ENCODE measurements around the gene EIF2D. TPM values are rescaled to one million over a fixed set of nuclear protein-coding genes. Genes with fewer than 3 reads are reported as not detected.

EIF2D gene
- polyA plus RNA-seq, 2 of the 4 experiments (the other 2 are of a cell fraction) = 31.8 to 63.2 TPM

- CTCF ChIA-PET = interaction anchor here (0.9 to 6.2 kb wide), 9 partner anchors 10 to 114 kb away, joined by 3 to 44 read pairs (median 7); partner anchors contain the start of gene EIF2D
- Histone ChIP-seq H3K4me3 (no peak overlapping the region), H3K27ac (no peak overlapping the region), H3K9me3 (no peaks in the 10 kb centered on the region), H3K4me2 (no peak overlapping the region), H3K4me1 (no peaks in the 10 kb centered on the region)
- POLR2A ChIA-PET = no interaction called here
- FAIRE-seq (no peak), ATAC-seq (no peak), DNase-seq (ENCODE audit: low read depth in 1 of 2, low spot score in 1 of 2) (no peak)
- 93% methylated on average over 7 of the region's 7 CpGs for WGBS (ENCODE audit: missing lambda C conversion rate)
- TF ChIP-seq EP300 (IDR thresholded peaks at IDR 0.05) = no peak
- TF ChIP-seq HOXB5 (CRISPR knock-in tag; IDR thresholded peaks at IDR 0.05) = no peak
- TF ChIP-seq GATA3 (IDR thresholded peaks at IDR 0.05; ENCODE audit: borderline replicate concordance) = no peak
- no peak for TF ChIP-seq NR3C1 (IDR thresholded peaks at IDR 0.05)
- TF ChIP-seq HEYL (CRISPR knock-in tag; IDR thresholded peaks at IDR 0.05) = no peak
- TF ChIP-seq KDM5A (IDR thresholded peaks at IDR 0.05) = no peak
- TF ChIP-seq JUNB (IDR thresholded peaks at IDR 0.05) = no peak
- TF ChIP-seq CBX2 (IDR thresholded peaks at IDR 0.05; ENCODE audit: borderline replicate concordance, low read depth) = no peak
- no peak for TF ChIP-seq CEBPB (IDR thresholded peaks at IDR 0.05)
- TF ChIP-seq, protein P1, sequence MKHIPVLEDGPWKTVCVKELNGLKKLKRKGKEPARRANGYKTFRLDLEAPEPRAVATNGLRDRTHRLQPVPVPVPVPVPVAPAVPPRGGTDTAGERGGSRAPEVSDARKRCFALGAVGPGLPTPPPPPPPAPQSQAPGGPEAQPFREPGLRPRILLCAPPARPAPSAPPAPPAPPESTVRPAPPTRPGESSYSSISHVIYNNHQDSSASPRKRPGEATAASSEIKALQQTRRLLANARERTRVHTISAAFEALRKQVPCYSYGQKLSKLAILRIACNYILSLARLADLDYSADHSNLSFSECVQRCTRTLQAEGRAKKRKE (CRISPR knock-in tag; IDR thresholded peaks at IDR 0.05; ENCODE audit: low read depth) = no peak
- no peak for TF ChIP-seq SMC3 (IDR thresholded peaks at IDR 0.05)
- no peak for TF ChIP-seq RCOR1 (IDR thresholded peaks at IDR 0.05; ENCODE audit: low read depth, low read length)
- TF ChIP-seq TP53 (CRISPR knock-in tag; IDR thresholded peaks at IDR 0.05) = no peak
- no peak for TF ChIP-seq ZSCAN20 (CRISPR knock-in tag; IDR thresholded peaks at IDR 0.05)
- TF ChIP-seq NPAS2 (CRISPR knock-in tag; IDR thresholded peaks at IDR 0.05; ENCODE audit: borderline replicate concordance) = no peak
These were observed 18.8 kb downstream of the EIF2D start for GRCh38 chr1:206593351-206593925.

- no peak overlapping the region for H3K4me2 ChIP-seq
- ATAC-seq = no peak
- H3K4me3 ChIP-seq = no peak overlapping the region
- TF ChIP-seq, protein P2, sequence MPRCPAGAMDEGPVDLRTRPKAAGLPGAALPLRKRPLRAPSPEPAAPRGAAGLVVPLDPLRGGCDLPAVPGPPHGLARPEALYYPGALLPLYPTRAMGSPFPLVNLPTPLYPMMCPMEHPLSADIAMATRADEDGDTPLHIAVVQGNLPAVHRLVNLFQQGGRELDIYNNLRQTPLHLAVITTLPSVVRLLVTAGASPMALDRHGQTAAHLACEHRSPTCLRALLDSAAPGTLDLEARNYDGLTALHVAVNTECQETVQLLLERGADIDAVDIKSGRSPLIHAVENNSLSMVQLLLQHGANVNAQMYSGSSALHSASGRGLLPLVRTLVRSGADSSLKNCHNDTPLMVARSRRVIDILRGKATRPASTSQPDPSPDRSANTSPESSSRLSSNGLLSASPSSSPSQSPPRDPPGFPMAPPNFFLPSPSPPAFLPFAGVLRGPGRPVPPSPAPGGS (IDR thresholded peaks at IDR 0.05) = no peak
- TF ChIP-seq, protein P3, sequence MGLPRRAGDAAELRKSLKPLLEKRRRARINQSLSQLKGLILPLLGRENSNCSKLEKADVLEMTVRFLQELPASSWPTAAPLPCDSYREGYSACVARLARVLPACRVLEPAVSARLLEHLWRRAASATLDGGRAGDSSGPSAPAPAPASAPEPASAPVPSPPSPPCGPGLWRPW (IDR thresholded peaks at IDR 0.05) = no peak
- TF ChIP-seq CBX8 (IDR thresholded peaks at IDR 0.05) (no peak), HOXB5 (CRISPR knock-in tag; IDR thresholded peaks at IDR 0.05) (no peak), FOSB (CRISPR knock-in tag; IDR thresholded peaks at IDR 0.05) (no peak), RNF2 (IDR thresholded peaks at IDR 0.05; ENCODE audit: borderline replicate concordance, low read depth) (no peak), RAD21 (conservative IDR thresholded peaks at IDR 0.05 in 1 of 2, IDR thresholded peaks at IDR 0.05 in 1 of 2) (no peak), REST (IDR thresholded peaks at IDR 0.05) (no peak), HOXA7 (CRISPR knock-in tag; IDR thresholded peaks at IDR 0.05) (no peak), ZSCAN20 (CRISPR knock-in tag; IDR thresholded peaks at IDR 0.05) (no peak), KDM1A (IDR thresholded peaks at IDR 0.05; ENCODE audit: low read depth) (no peak), ZNF302 (CRISPR knock-in tag; IDR thresholded peaks at IDR 0.05) (no peak), CEBPB (IDR thresholded peaks at IDR 0.05) (no peak), NFE2L2 (conservative IDR thresholded peaks at IDR 0.05; ENCODE audit: low read length) (no peak), POLR2A (IDR thresholded peaks at IDR 0.05; ENCODE audit: low read length) (no peak), NR3C1 (IDR thresholded peaks at IDR 0.05) (no peak), GATA3 (IDR thresholded peaks at IDR 0.05; ENCODE audit: borderline replicate concordance) (no peak), JUNB (IDR thresholded peaks at IDR 0.05) (no peak)
- TF ChIP-seq, protein P4, sequence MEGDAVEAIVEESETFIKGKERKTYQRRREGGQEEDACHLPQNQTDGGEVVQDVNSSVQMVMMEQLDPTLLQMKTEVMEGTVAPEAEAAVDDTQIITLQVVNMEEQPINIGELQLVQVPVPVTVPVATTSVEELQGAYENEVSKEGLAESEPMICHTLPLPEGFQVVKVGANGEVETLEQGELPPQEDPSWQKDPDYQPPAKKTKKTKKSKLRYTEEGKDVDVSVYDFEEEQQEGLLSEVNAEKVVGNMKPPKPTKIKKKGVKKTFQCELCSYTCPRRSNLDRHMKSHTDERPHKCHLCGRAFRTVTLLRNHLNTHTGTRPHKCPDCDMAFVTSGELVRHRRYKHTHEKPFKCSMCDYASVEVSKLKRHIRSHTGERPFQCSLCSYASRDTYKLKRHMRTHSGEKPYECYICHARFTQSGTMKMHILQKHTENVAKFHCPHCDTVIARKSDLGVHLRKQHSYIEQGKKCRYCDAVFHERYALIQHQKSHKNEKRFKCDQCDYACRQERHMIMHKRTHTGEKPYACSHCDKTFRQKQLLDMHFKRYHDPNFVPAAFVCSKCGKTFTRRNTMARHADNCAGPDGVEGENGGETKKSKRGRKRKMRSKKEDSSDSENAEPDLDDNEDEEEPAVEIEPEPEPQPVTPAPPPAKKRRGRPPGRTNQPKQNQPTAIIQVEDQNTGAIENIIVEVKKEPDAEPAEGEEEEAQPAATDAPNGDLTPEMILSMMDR (IDR thresholded peaks at IDR 0.05) = no peak
- FAIRE-seq = no peak
- H3K9me3 ChIP-seq = no peaks in the 10 kb centered on the region
- H3K4me1 ChIP-seq = no peaks in the 10 kb centered on the region
- CTCF ChIA-PET = interaction anchor here (0.7 to 6.2 kb wide), 13 partner anchors 8 to 355 kb away, joined by 3 to 44 read pairs (median 4); no protein-coding TSS in a partner anchor
- no peak for DNase-seq (ENCODE audit: low read depth in 1 of 2, low spot score in 1 of 2)
- H3K27ac ChIP-seq = no peak overlapping the region
- 90% methylated on average over 9 of the region's 9 CpGs for WGBS (ENCODE audit: missing lambda C conversion rate)
- POLR2A ChIA-PET = interaction anchor here (0.8 kb wide), 1 partner anchor 21 kb away, joined by 3 read pairs; the partner anchor contains the start of gene EIF2D
These were observed 20.6 kb downstream of the EIF2D start for GRCh38 chr1:206591696-206592095.
